ENCODE results near the gene RDH16. TPM values are rescaled to one million over a fixed set of nuclear protein-coding genes. Genes with fewer than 3 reads are reported as not detected.
"Not testable (repeated sequence)": the region's sequence is repeated elsewhere in the genome, so short reads cannot be mapped to it uniquely, and the experiment has no call there.

The RDH16 gene
- total RNA-seq, 4 donors from 2014 or later = 0.38 to 4.5 (median 2.1) TPM

DNA sequence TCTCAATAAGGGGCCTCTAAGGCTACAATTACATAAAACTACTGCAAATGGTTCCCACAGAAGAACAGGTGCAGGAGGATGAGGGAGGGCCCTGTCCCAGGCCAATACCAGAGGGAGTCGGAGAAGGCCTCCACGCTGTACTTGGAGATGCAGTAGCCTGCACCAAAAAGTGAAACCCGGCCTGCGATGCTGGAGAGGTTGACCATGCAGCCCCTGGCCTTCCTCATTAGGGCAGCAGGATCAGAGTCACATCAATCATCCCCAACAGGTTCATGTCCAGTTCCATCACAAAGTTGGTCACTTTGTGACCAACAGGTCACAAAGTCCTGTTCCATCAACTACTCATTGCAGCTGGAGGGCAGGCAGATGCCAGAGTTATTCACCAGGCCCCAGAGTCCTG, 26.0 kb upstream of the RDH16 start:
- no peak overlapping the region for H3K27ac ChIP-seq
- WGBS, 2 donors = 96% methylated on average over 4 of the region's 4 CpGs; no CpG with 5 or more reads in 1 of the 2 donors
- H3K4me1 ChIP-seq = peaks cover 14 to 45% (median 22%) of the 10 kb centered on the region in 3 donors
- H3K4me3 ChIP-seq = no peak overlapping the region
- no peaks in the 10 kb centered on the region for H3K27me3 ChIP-seq
- intact Hi-C loops (cut with DNase I) = no loop called here
- TF ChIP-seq, protein P1, sequence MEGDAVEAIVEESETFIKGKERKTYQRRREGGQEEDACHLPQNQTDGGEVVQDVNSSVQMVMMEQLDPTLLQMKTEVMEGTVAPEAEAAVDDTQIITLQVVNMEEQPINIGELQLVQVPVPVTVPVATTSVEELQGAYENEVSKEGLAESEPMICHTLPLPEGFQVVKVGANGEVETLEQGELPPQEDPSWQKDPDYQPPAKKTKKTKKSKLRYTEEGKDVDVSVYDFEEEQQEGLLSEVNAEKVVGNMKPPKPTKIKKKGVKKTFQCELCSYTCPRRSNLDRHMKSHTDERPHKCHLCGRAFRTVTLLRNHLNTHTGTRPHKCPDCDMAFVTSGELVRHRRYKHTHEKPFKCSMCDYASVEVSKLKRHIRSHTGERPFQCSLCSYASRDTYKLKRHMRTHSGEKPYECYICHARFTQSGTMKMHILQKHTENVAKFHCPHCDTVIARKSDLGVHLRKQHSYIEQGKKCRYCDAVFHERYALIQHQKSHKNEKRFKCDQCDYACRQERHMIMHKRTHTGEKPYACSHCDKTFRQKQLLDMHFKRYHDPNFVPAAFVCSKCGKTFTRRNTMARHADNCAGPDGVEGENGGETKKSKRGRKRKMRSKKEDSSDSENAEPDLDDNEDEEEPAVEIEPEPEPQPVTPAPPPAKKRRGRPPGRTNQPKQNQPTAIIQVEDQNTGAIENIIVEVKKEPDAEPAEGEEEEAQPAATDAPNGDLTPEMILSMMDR (IDR thresholded peaks at IDR 0.05) = no peak
- no peak for TF ChIP-seq POLR2A (IDR thresholded peaks at IDR 0.05)
- H3K9me3 ChIP-seq = no peaks in the 10 kb centered on the region
- H3K36me3 ChIP-seq = no peaks in the 10 kb centered on the region
- DNase-seq = no peak

DNA sequence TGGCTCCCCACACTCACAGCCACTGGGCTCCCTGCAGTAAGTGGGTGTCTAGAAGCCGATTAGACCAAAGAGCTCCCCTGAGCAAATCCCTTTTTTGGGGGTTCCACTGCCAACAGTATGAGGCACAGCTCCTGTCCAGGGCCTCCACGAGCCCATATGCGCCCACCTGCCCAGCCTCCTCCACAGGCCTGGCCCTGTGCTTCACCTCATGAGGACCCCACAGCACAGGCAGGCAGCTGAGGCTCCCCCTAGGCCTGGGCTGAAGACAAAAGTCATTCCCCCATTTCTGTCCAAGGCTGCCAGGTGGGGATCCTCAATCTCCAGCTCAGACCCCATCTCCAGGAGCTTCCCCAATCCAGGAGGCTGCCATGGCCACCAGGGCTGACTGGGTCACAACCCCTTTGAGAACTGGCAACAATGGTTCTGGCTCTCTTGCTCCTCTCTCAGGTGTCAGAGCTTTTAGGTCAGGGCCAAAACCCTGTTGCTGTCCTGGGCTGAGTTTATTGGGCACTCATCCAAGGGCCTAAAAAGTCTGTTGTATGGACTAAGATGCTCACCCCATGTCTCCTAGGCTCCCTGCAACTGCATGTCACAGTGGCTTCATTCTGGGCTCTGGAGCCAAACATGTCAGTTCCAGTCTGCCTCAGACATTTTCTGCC, 25.3 kb upstream of the RDH16 start:
- H3K36me3 ChIP-seq; H3K4me3 ChIP-seq; H3K27me3 ChIP-seq; DNase-seq; H3K27ac ChIP-seq; H3K9me3 ChIP-seq; intact Hi-C loops (cut with DNase I): not testable (repeated sequence)
- H3K4me1 ChIP-seq = peaks cover 13 to 38% (median 20%) of the 10 kb centered on the region in 3 donors
- 92% methylated on average over 2 of the region's 3 CpGs; no CpG with 5 or more reads in 1 of the 2 donors for WGBS, 2 donors

DNA sequence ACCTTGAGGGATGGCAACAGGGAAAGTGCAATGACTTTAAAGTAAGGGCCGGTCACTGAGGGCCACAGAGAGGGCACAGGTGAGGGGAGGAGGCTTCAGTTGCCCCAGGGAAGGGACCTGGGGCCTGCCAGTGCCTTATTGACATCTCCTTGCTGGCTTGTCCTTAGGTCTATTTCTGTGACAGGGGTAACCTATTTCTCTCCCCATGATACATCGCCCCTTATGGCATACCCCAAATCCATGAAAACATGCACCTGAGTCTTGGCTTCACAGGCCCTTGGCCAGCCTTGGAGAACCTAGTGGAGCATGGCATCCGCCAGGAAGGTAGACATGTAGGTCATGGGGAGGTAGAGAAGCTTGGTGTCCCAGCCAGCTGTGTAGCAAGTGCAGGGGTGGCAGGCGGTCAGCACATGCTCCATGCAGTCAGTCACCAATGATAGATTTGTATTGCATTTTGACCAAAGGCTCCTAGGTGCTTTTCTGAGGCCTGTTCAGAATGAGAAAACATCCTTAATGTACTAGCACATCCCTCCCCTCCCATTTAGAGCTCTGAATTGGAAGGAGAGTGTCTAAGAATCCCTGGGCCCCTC, 23.6 kb upstream of the RDH16 start:
- WGBS, 2 donors = 87 to 95% methylated on average over 3 to 4 of the region's 4 CpGs
- H3K4me1 ChIP-seq = peaks cover 2 to 22% (median 6%) of the 10 kb centered on the region in 3 donors
- no peak for DNase-seq
- H3K27me3 ChIP-seq = no peaks in the 10 kb centered on the region
- intact Hi-C loops (cut with DNase I) = no loop called here
- no peak overlapping the region for H3K4me3 ChIP-seq
- TF ChIP-seq, protein P1 (IDR thresholded peaks at IDR 0.05) = no peak
- TF ChIP-seq POLR2A (IDR thresholded peaks at IDR 0.05) = no peak
- H3K9me3 ChIP-seq = no peaks in the 10 kb centered on the region
- peak overlapping the region in 3 of 4 donors; percentile 33 to 71 (median 63) for H3K27ac ChIP-seq
- no peaks in the 10 kb centered on the region for H3K36me3 ChIP-seq

DNA sequence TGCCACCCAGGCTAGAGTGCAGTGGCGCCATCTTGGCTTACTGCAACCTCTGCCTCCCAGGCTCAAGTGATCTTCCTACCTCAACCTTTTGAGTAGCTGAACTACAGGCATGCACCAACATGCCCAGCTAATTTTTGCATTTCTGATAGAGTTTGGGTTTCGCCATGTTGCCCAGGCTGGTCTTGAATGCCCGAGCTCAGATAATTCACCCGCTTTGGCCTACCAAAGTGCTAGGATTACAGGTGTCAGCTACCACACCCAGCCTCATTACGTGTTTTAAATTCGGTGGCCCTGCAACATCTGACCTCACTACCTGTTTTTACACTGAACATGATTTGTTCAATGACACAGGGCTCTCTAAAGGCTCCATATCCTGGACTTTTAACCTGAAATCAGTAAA, 22.9 kb upstream of the RDH16 start:
- H3K4me1 ChIP-seq = peaks cover 0 to 18% (median 4%) of the 10 kb centered on the region in 3 donors
- 57 to 80% methylated on average over 6 of the region's 6 CpGs for WGBS, 2 donors
- no peak overlapping the region for H3K4me3 ChIP-seq
- H3K27ac ChIP-seq = peak overlapping the region in 3 of 4 donors; percentile 33 to 71 (median 63)
- H3K9me3 ChIP-seq = no peaks in the 10 kb centered on the region
- H3K27me3 ChIP-seq = no peaks in the 10 kb centered on the region
- DNase-seq = no peak
- TF ChIP-seq, protein P1 (IDR thresholded peaks at IDR 0.05) = no peak
- no peak for TF ChIP-seq POLR2A (IDR thresholded peaks at IDR 0.05)
- intact Hi-C loops (cut with DNase I) = no loop called here
- no peaks in the 10 kb centered on the region for H3K36me3 ChIP-seq

DNA sequence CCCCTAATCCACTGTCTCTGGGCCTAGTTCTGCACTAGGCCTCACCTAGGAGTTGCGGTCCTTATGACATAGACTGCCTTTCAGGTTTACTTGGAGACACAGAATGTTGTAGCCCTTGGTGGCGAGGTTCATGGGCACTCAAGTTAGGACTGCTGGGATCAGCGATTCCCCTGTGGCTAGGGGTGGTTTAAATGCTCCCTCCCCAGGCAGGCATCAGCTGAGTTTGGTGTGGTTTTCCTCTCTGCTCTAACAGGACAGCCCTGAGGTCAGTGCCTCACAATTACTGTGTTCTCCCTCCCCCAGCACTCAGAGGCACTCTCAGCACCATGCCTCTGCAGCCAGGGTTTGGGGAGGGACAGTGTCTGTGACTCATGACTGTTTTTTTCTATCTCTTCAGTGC, 22.2 kb upstream of the RDH16 start:
- no peaks in the 10 kb centered on the region for H3K27me3 ChIP-seq
- intact Hi-C loops (cut with DNase I) = no loop called here

More for the DNA sequence above, 22.2 kb upstream of the RDH16 start:
- DNase-seq = no peak
- Histone ChIP-seq H3K4me1 (peaks cover 0 to 18% (median 4%) of the 10 kb centered on the region in 3 donors), H3K4me3 (no peak overlapping the region), H3K9me3 (no peaks in the 10 kb centered on the region), H3K36me3 (no peaks in the 10 kb centered on the region), H3K27ac (peak overlapping the region in 2 of 4 donors; percentile 63 to 71)
- 86% methylated on average over 1 of the region's 3 CpGs; no CpG with 5 or more reads in 1 of the 2 donors for WGBS, 2 donors
- TF ChIP-seq POLR2A (IDR thresholded peaks at IDR 0.05) = no peak
- TF ChIP-seq, protein P1 (IDR thresholded peaks at IDR 0.05) = no peak

Data from esophagus squamous epithelium (tissue), 5 donors.